H9 (cell line): ENCODE data around the gene AMPD2. TPM values are rescaled to one million over a fixed set of nuclear protein-coding genes. Genes with fewer than 3 reads are reported as not detected.

Experiments
- DNase-seq: peaks from one replicate; pipeline ENCODE4 v3.0.0-alpha.2; 2017
- H2AFZ ChIP-seq: one replicate; pipeline ENCODE4 v1.6.1; 2013; ENCODE audit warnings: mild to moderate bottlenecking, low read length, control low read depth, moderate library complexity
- H2AK5ac ChIP-seq: 2 replicates; pipeline ENCODE4 v1.6.1; 2013; ENCODE audit warnings: low read length, control low read depth, mixed read lengths; ENCODE audit not compliant: insufficient read length
- H2BK120ac ChIP-seq: one replicate; pipeline ENCODE4 v1.6.1; 2013; ENCODE audit warnings: low read depth, mild to moderate bottlenecking, low read length, control low read depth, inconsistent platforms; ENCODE audit not compliant: poor library complexity, severe bottlenecking
- H2BK12ac ChIP-seq: 2 replicates; pipeline ENCODE4 v1.6.1; 2013; ENCODE audit warnings: low read length, control low read depth, mixed read lengths, low read depth; ENCODE audit not compliant: insufficient read length
- H2BK15ac ChIP-seq: 2 replicates; pipeline ENCODE4 v1.6.1; 2013; ENCODE audit warnings: low read depth, low read length, control low read depth
- H2BK20ac ChIP-seq: one replicate; pipeline ENCODE4 v1.6.1; 2013; ENCODE audit warnings: low read depth, mild to moderate bottlenecking, low read length, control low read depth, inconsistent platforms; ENCODE audit not compliant: poor library complexity, severe bottlenecking
- H2BK5ac ChIP-seq: 2 replicates; pipeline ENCODE4 v1.6.1; 2013; ENCODE audit warnings: low read length, control low read depth, mixed read lengths; ENCODE audit not compliant: insufficient read length
- H3K14ac ChIP-seq: 2 replicates; pipeline ENCODE4 v1.6.1; 2013; ENCODE audit warnings: low read length, control low read depth; ENCODE audit not compliant: insufficient read depth
- H3K18ac ChIP-seq: 2 replicates; pipeline ENCODE4 v1.6.1; 2013; ENCODE audit warnings: low read depth, mild to moderate bottlenecking, mixed read lengths, low read length, control low read depth; ENCODE audit not compliant: insufficient read length
- H3K23ac ChIP-seq: 2 replicates; pipeline ENCODE4 v1.6.1; 2013; ENCODE audit warnings: low read length, control low read depth, mixed read lengths, low read depth; ENCODE audit not compliant: insufficient read length
- H3K23me2 ChIP-seq: 2 replicates; pipeline ENCODE4 v1.6.1; 2013; ENCODE audit warnings: low read depth, mild to moderate bottlenecking, mixed read lengths, low read length, control low read depth; ENCODE audit not compliant: insufficient read length, poor library complexity, severe bottlenecking
- H3K27ac ChIP-seq: 2 replicates; pipeline ENCODE4 v1.5.1; 2013; ENCODE audit warnings: low read length, control low read depth, mixed read lengths, low read depth; ENCODE audit not compliant: insufficient read length
- H3K27me3 ChIP-seq: 2 replicates; pipeline ENCODE4 v1.6.1; 2013; ENCODE audit warnings: low read length, control low read depth, inconsistent platforms; ENCODE audit not compliant: insufficient read depth
- H3K4ac ChIP-seq: 2 replicates; pipeline ENCODE4 v1.6.1; 2013; ENCODE audit warnings: low read depth, mild to moderate bottlenecking, control low read depth, inconsistent platforms, low read length, moderate library complexity
- H3K4me1 ChIP-seq: 2 replicates; pipeline ENCODE4 v1.6.1; 2013; ENCODE audit warnings: low read length, control low read depth, inconsistent platforms; ENCODE audit not compliant: insufficient read depth
- H3K4me2 ChIP-seq: 2 replicates; pipeline ENCODE4 v1.6.1; 2013; ENCODE audit warnings: low read length, control low read depth, mixed read lengths; ENCODE audit not compliant: insufficient read length, insufficient read depth
- H3K56ac ChIP-seq: 2 replicates; pipeline ENCODE4 v1.6.1; 2013; ENCODE audit warnings: low read depth, mild to moderate bottlenecking, mixed read lengths, low read length, control low read depth; ENCODE audit not compliant: insufficient read length
- H3K79me1 ChIP-seq: 2 replicates; pipeline ENCODE4 v1.6.1; 2013; ENCODE audit warnings: low read depth, mild to moderate bottlenecking, moderate library complexity, low read length, control low read depth, inconsistent platforms; ENCODE audit not compliant: insufficient read depth, poor library complexity, severe bottlenecking
- H3K79me2 ChIP-seq: 2 replicates; pipeline ENCODE4 v1.6.1; 2013; ENCODE audit warnings: low read length, control low read depth, inconsistent platforms; ENCODE audit not compliant: insufficient read depth
- H3K9ac ChIP-seq: 2 replicates; pipeline ENCODE4 v1.6.1; 2013; ENCODE audit warnings: low read length, control low read depth, mixed read lengths; ENCODE audit not compliant: insufficient read length; ENCODE audit errors: extremely low read depth
- H3K9me3 ChIP-seq: one replicate; pipeline ENCODE4 v1.6.1; 2013; ENCODE audit warnings: low read depth, low read length, inconsistent platforms; ENCODE audit not compliant: control insufficient read depth
- H3T11ph ChIP-seq: one replicate; pipeline ENCODE4 v1.6.1; 2013; ENCODE audit warnings: mild to moderate bottlenecking, low read length, control low read depth, inconsistent platforms
- H4K20me1 ChIP-seq: one replicate; pipeline ENCODE4 v1.6.1; 2013; ENCODE audit not compliant: control insufficient read depth, insufficient read length, insufficient read depth
- H4K5ac ChIP-seq: 2 replicates; pipeline ENCODE4 v1.6.1; 2013; ENCODE audit warnings: low read depth, mild to moderate bottlenecking, mixed read lengths, low read length, control low read depth; ENCODE audit not compliant: insufficient read length
- H4K8ac ChIP-seq: replicated peaks from 2 replicates; pipeline ENCODE4 v1.6.1; 2013; ENCODE audit warnings: low read length, control low read depth, mixed read lengths, low read depth; ENCODE audit not compliant: insufficient read length
- H4K91ac ChIP-seq: 2 replicates; pipeline ENCODE4 v1.6.1; 2013; ENCODE audit warnings: low read depth, mild to moderate bottlenecking, moderate library complexity, mixed read lengths, low read length, control low read depth; ENCODE audit not compliant: insufficient read length
- H3K27ac Mint-ChIP-seq, 3 experiments: 2 replicates in 2 of 3; 3 replicates in 1 of 3; pipeline ENCODE4 v1.8.0; 2020 to 2021; ENCODE audit warnings: mixed read lengths in 3 of 3, mild to moderate bottlenecking in 1 of 3, moderate library complexity in 1 of 3
- H3K27me3 Mint-ChIP-seq: 2 replicates; pipeline ENCODE4 v1.8.0; 2021; ENCODE audit warnings: low read depth, mild to moderate bottlenecking, moderate library complexity, mixed read lengths
- H3K36me3 Mint-ChIP-seq, 3 experiments: 2 replicates in 2 of 3; 3 replicates in 1 of 3; pipeline ENCODE4 v1.8.0; 2020 to 2021; ENCODE audit warnings: low read depth in 3 of 3, mixed read lengths in 3 of 3; ENCODE audit not compliant: insufficient read depth in 1 of 3
- H3K4me1 Mint-ChIP-seq, 2 experiments: 2 replicates each; pipeline ENCODE4 v1.8.0; 2020; ENCODE audit warnings: mixed read lengths in 2 of 2
- H3K4me3 Mint-ChIP-seq, 2 experiments: 2 replicates in 1 of 2; 3 replicates in 1 of 2; pipeline ENCODE4 v1.8.0; 2020 to 2021; ENCODE audit warnings: mild to moderate bottlenecking in 2 of 2, mixed read lengths in 2 of 2, moderate library complexity in 1 of 2
- H3K9me3 Mint-ChIP-seq, 2 experiments: 2 replicates in 1 of 2; 3 replicates in 1 of 2; pipeline ENCODE4 v1.8.0; 2020; ENCODE audit warnings: mild to moderate bottlenecking in 2 of 2, mixed read lengths in 2 of 2, moderate library complexity in 1 of 2
- WGBS: extraction: QIAGEN DNeasy Blood & Tissue Kit; methylation state at CpG from one replicate; pipeline ENCODE4 v1.1.7; 2013; ENCODE audit warnings: missing lambda C conversion rate, low lambda C conversion rate, mixed read lengths; ENCODE audit not compliant: insufficient read length; ENCODE audit errors: extremely low coverage; 5-methylcytosine and 5-hydroxymethylcytosine counted together
- total RNA-seq: library from RNA; stranded (reverse); gene quantifications from 2 replicates; pipeline ENCODE4 v1.2.1, GENCODE V29; 2021
- TF ChIP-seq, protein P1 (sequence below): fragments of 200-600 bp; sonication (generic); conservative IDR thresholded peaks from 3 replicates; pipeline ENCODE4 v1.8.0; 2021; ENCODE audit warnings: antibody characterized with exemption, mild to moderate bottlenecking

AMPD2 gene
- total RNA-seq, 1 experiment from 2014 or later: 65.1 TPM

DNA sequence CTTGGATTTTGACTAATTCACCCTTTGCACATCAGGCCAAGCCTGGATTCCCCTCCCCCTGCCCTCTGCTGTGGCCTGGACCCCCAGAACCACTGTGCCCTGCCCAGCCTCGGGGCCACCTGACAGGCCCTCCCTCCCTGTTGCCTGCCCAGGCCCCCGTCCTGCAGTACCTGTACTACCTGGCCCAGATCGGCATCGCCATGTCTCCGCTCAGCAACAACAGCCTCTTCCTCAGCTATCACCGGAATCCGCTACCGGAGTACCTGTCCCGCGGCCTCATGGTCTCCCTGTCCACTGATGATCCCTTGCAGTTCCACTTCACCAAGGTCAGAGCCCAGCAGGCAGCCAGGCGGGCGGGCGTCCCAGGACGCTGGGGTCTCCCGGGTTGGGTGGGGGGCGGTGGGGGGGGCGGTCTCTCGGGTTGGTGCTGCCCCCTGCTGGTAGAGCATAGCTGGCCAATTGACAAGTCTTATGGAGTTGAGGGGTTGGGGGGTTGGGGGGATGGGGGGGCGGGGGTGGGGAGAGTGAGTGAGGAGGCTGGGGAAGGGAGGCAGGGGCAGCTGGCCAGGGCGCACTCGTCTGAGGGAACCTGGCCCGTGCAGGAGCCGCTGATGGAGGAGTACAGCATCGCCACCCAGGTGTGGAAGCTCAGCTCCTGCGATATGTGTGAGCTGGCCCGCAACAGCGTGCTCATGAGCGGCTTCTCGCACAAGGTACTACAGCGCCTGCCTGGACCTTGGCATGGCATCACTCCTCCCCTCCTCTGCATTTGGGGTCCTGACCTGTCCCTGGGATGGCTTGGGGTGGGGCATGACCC is 10.7 kb downstream of the AMPD2 start:
- no peak overlapping the region; a peak in 1 of 7 replicates for H3K27ac Mint-ChIP-seq
- no peaks in the 10 kb centered on the region for H4K20me1 ChIP-seq
- DNase-seq: peak; percentile 66

More for the DNA sequence above, 10.7 kb downstream of the AMPD2 start:
- Histone ChIP-seq H3K56ac (no peak overlapping the region), H2BK15ac (no peak overlapping the region), H3K4me2 (no peak overlapping the region), H2BK12ac (no peak overlapping the region), H3K4me1 (no peaks in the 10 kb centered on the region), H3K23ac (no peak overlapping the region), H2BK20ac (no peak overlapping the region), H4K5ac (no peak overlapping the region), H3K79me1 (no peaks in the 10 kb centered on the region), H3K4ac (no peak overlapping the region), H2BK120ac (no peak overlapping the region), H3K79me2 (no peaks in the 10 kb centered on the region), H3K14ac (no peak overlapping the region; the same call in 1 of the 2 replicates), H2AFZ (no peak overlapping the region), H2BK5ac (no peak overlapping the region), H3K27ac (no peak overlapping the region), H2AK5ac (no peak overlapping the region), H4K91ac (no peak overlapping the region), H4K8ac (no peak overlapping the region), H3K23me2 (no peaks in the 10 kb centered on the region), H3T11ph (no peak overlapping the region), H3K27me3 (no peaks in the 10 kb centered on the region), H3K18ac (no peak overlapping the region), H3K9me3 (no peaks in the 10 kb centered on the region), H3K9ac (no peak overlapping the region)
- Mint-ChIP-seq H3K9me3 (no peaks in the 10 kb centered on the region), H3K27me3 (no peaks in the 10 kb centered on the region), H3K4me1 (peaks cover 4 to 24% of the 10 kb centered on the region in 2 experiments), H3K4me3 (no peak overlapping the region), H3K36me3 (peaks cover 27 to 48% (median 43%) of the 10 kb centered on the region in 3 experiments; a peak in 6 of 7 replicates)
- WGBS: no CpG with 5 or more reads among the region's 30 CpGs
- TF ChIP-seq, protein P1, sequence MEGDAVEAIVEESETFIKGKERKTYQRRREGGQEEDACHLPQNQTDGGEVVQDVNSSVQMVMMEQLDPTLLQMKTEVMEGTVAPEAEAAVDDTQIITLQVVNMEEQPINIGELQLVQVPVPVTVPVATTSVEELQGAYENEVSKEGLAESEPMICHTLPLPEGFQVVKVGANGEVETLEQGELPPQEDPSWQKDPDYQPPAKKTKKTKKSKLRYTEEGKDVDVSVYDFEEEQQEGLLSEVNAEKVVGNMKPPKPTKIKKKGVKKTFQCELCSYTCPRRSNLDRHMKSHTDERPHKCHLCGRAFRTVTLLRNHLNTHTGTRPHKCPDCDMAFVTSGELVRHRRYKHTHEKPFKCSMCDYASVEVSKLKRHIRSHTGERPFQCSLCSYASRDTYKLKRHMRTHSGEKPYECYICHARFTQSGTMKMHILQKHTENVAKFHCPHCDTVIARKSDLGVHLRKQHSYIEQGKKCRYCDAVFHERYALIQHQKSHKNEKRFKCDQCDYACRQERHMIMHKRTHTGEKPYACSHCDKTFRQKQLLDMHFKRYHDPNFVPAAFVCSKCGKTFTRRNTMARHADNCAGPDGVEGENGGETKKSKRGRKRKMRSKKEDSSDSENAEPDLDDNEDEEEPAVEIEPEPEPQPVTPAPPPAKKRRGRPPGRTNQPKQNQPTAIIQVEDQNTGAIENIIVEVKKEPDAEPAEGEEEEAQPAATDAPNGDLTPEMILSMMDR: peak; percentile 56; the same call in 2 of the 3 replicates
